OCI-LY1 (cell line): ENCODE measurements around the gene STARD13.

Experiments
- CTCF ChIP-seq: fragments of 200-600 bp; sonication (generic), shearing (Covaris generic); IDR thresholded peaks from 2 replicates; pipeline ENCODE4 v1.5.1; 2017; ENCODE audit warnings: mild to moderate bottlenecking, antibody characterized with exemption, low read length, moderate library complexity, mixed read lengths
- EZH2 ChIP-seq: fragments of 200-600 bp; sonication (generic), shearing (Covaris generic); IDR thresholded peaks from 2 replicates; pipeline ENCODE4 v1.8.0; 2017; ENCODE audit warnings: borderline replicate concordance, mixed run types, mild to moderate bottlenecking, antibody characterized with exemption, low read length, moderate library complexity, mixed read lengths

DNA sequence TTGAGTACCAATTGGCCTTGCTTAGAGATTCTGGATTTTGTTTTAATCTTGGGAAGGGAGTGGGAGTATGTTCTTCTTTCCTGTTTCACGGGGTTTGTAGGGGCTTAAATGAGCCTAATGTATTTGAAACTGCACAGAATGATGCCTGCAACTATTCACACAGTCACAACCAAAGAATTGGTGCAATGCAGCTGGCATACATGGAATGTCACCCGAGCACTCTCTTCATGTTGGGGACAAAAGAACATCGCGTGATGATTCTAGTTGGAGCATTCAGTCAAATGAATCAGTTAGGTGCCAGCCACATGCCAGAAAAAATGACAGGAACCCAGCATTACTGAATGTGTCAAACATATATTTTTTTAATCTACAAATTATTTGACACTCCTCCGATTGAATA, 22.1 kb downstream of the STARD13 start:
- TF ChIP-seq CTCF: no peak
- no peak for TF ChIP-seq EZH2
